HepG2 (cell line): ENCODE results near the gene TRIM3. TPM values are rescaled to one million over a fixed set of nuclear protein-coding genes. Genes with fewer than 3 reads are reported as not detected.

Experiments
- CBX5 ChIP-seq: sonication (generic); formaldehyde crosslinking; IDR thresholded peaks from 2 replicates; pipeline ENCODE4 v1.4.0; 2020; ENCODE audit warnings: missing genetic modification reagents, borderline replicate concordance
- GATAD2A ChIP-seq: IDR thresholded peaks from 2 replicates; pipeline ENCODE4 v1.6.1; 2016
- MYC ChIP-seq: sonication (generic); formaldehyde crosslinking; IDR thresholded peaks from 2 replicates; pipeline ENCODE4 v1.9.0; 2021; ENCODE audit warnings: missing genetic modification reagents, borderline replicate concordance
- POLR2A ChIP-seq, 2 experiments: IDR thresholded peaks; 2 replicates each; pipeline ENCODE4 v1.6.1; 2011; ENCODE audit warnings: low read depth in 2 of 2, low read length in 2 of 2, mild to moderate bottlenecking in 1 of 2, moderate library complexity in 1 of 2; ENCODE audit not compliant: insufficient read depth in 1 of 2
- SMAD3 ChIP-seq: sonication (generic); formaldehyde crosslinking; IDR thresholded peaks from 2 replicates; pipeline ENCODE4 v1.4.0; 2020; ENCODE audit warnings: missing genetic modification reagents
- ZNF670 ChIP-seq: sonication (generic); formaldehyde crosslinking; IDR thresholded peaks from 2 replicates; pipeline ENCODE4 v1.8.0; 2022; ENCODE audit warnings: mild to moderate bottlenecking, missing genetic modification reagents, borderline replicate concordance
- polyA plus RNA-seq, 8 experiments: library from polyadenylated mRNA; depleted of rRNA in 3 of 8; stranded (reverse) in 7 of 8; unstranded in 1 of 8; fragments of >200 nt; fragmentation: Illumina TruSeq in 4 of 8; extraction: Trizol in 4 of 8; gene quantifications; 2 replicates each; pipeline versions ENCODE4 v1.2.1 to v1.2.3, GENCODE V29; 2011 to 2016; ENCODE audit warnings: low read depth in 4 of 8, missing spikeins in 1 of 8, mixed read lengths in 1 of 8; ENCODE audit not compliant: insufficient read depth in 1 of 8
- total RNA-seq, 5 experiments: library from RNA; depleted of rRNA; stranded (reverse); fragments of >200 nt; fragmentation: Illumina TruSeq; extraction: Trizol; gene quantifications; 2 replicates each; pipeline ENCODE4 v1.2.3, GENCODE V29; 2016; ENCODE audit warnings: low read depth in 1 of 5
- TF ChIP-seq, protein P1 (sequence below): sonication (generic); formaldehyde crosslinking; IDR thresholded peaks from 2 replicates; pipeline ENCODE4 v1.4.0; 2020; ENCODE audit warnings: mild to moderate bottlenecking, missing genetic modification reagents
- TF ChIP-seq, protein P2 (sequence below): sonication (generic); formaldehyde crosslinking; IDR thresholded peaks from 2 replicates; pipeline ENCODE4 v1.8.1; 2023; ENCODE audit warnings: mild to moderate bottlenecking, missing genetic modification reagents
- TF ChIP-seq, protein P3 (sequence below): sonication (generic); formaldehyde crosslinking; IDR thresholded peaks from 2 replicates; pipeline ENCODE4 v1.5.1; 2020; ENCODE audit warnings: mild to moderate bottlenecking, moderate library complexity, missing genetic modification reagents
- TF ChIP-seq, protein P4 (sequence below): sonication (generic); formaldehyde crosslinking; IDR thresholded peaks from 2 replicates; pipeline ENCODE4 v1.4.0; 2020; ENCODE audit warnings: missing genetic modification reagents
- TF ChIP-seq, protein P5 (sequence below), 2 experiments: fragments of 450-650 bp in 1 of 2; sonication (generic) in 1 of 2; formaldehyde crosslinking in 1 of 2; IDR thresholded peaks; 2 replicates each; pipeline versions ENCODE4 v1.6.1 to v1.8.0; 2016 to 2022; ENCODE audit warnings: antibody characterized with exemption in 1 of 2, mild to moderate bottlenecking in 1 of 2, missing genetic modification reagents in 1 of 2

Gene TRIM3
- total and polyA plus RNA-seq, 2 of the 13 experiments (the other 11 are each of a cell fraction or from before 2014, with no cell fraction given), result 3.6 to 6.3 TPM

DNA sequence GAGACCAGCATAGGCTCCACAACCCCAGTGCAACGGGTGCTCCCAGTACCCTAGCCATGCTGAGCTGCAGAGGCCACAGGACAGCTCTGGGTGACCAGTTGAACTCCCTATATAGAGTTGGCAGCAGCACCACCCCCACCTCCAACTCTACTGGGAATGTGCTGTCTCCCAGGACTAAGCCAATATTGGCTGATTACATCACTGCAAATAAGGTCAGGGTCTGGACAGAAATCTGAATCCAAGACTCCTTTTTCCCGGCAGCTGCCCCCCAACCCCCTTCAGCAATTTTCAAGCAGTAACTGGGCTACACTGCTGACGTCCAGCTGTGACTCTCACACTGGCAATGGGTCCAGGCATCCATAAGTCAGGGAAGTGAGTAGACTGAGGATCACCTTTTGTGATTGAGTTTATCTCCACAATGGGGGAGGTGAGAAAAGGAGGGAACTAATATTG, 32.8 kb downstream of the TRIM3 start, which contains the start of gene HPX (continued):
- TF ChIP-seq, protein P1, sequence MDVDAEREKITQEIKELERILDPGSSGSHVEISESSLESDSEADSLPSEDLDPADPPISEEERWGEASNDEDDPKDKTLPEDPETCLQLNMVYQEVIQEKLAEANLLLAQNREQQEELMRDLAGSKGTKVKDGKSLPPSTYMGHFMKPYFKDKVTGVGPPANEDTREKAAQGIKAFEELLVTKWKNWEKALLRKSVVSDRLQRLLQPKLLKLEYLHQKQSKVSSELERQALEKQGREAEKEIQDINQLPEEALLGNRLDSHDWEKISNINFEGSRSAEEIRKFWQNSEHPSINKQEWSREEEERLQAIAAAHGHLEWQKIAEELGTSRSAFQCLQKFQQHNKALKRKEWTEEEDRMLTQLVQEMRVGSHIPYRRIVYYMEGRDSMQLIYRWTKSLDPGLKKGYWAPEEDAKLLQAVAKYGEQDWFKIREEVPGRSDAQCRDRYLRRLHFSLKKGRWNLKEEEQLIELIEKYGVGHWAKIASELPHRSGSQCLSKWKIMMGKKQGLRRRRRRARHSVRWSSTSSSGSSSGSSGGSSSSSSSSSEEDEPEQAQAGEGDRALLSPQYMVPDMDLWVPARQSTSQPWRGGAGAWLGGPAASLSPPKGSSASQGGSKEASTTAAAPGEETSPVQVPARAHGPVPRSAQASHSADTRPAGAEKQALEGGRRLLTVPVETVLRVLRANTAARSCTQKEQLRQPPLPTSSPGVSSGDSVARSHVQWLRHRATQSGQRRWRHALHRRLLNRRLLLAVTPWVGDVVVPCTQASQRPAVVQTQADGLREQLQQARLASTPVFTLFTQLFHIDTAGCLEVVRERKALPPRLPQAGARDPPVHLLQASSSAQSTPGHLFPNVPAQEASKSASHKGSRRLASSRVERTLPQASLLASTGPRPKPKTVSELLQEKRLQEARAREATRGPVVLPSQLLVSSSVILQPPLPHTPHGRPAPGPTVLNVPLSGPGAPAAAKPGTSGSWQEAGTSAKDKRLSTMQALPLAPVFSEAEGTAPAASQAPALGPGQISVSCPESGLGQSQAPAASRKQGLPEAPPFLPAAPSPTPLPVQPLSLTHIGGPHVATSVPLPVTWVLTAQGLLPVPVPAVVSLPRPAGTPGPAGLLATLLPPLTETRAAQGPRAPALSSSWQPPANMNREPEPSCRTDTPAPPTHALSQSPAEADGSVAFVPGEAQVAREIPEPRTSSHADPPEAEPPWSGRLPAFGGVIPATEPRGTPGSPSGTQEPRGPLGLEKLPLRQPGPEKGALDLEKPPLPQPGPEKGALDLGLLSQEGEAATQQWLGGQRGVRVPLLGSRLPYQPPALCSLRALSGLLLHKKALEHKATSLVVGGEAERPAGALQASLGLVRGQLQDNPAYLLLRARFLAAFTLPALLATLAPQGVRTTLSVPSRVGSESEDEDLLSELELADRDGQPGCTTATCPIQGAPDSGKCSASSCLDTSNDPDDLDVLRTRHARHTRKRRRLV, result no peak
- no peak for TF ChIP-seq ZNF670 (CRISPR knock-in tag)
- TF ChIP-seq SMAD3 (CRISPR knock-in tag), result 0 out of 2 replicates have a peak, but pooled peaks have one; percentile 25
- TF ChIP-seq GATAD2A (CRISPR knock-in tag), result peak; percentile 90
- TF ChIP-seq, protein P2, sequence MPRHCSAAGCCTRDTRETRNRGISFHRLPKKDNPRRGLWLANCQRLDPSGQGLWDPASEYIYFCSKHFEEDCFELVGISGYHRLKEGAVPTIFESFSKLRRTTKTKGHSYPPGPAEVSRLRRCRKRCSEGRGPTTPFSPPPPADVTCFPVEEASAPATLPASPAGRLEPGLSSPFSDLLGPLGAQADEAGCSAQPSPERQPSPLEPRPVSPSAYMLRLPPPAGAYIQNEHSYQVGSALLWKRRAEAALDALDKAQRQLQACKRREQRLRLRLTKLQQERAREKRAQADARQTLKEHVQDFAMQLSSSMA (CRISPR knock-in tag), result no peak
- TF ChIP-seq POLR2A (IDR thresholded peaks at IDR 0.05; ENCODE audit: insufficient read depth in 1 of 2, low read depth in 2 of 2, low read length in 2 of 2), result peak in 1 of 2 experiments; percentile 57; a peak in 1 of 4 replicates
- TF ChIP-seq CBX5 (CRISPR knock-in tag), result 0 out of 2 replicates have a peak, but pooled peaks have one; percentile 57
- no peak for TF ChIP-seq MYC (CRISPR knock-in tag)
- TF ChIP-seq, protein P3, sequence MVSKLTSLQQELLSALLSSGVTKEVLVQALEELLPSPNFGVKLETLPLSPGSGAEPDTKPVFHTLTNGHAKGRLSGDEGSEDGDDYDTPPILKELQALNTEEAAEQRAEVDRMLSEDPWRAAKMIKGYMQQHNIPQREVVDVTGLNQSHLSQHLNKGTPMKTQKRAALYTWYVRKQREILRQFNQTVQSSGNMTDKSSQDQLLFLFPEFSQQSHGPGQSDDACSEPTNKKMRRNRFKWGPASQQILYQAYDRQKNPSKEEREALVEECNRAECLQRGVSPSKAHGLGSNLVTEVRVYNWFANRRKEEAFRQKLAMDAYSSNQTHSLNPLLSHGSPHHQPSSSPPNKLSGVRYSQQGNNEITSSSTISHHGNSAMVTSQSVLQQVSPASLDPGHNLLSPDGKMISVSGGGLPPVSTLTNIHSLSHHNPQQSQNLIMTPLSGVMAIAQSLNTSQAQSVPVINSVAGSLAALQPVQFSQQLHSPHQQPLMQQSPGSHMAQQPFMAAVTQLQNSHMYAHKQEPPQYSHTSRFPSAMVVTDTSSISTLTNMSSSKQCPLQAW (CRISPR knock-in tag), result no peak
- TF ChIP-seq, protein P4, sequence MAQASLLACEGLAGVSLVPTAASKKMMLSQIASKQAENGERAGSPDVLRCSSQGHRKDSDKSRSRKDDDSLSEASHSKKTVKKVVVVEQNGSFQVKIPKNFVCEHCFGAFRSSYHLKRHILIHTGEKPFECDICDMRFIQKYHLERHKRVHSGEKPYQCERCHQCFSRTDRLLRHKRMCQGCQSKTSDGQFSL (CRISPR knock-in tag), result no peak
- TF ChIP-seq, protein P5, sequence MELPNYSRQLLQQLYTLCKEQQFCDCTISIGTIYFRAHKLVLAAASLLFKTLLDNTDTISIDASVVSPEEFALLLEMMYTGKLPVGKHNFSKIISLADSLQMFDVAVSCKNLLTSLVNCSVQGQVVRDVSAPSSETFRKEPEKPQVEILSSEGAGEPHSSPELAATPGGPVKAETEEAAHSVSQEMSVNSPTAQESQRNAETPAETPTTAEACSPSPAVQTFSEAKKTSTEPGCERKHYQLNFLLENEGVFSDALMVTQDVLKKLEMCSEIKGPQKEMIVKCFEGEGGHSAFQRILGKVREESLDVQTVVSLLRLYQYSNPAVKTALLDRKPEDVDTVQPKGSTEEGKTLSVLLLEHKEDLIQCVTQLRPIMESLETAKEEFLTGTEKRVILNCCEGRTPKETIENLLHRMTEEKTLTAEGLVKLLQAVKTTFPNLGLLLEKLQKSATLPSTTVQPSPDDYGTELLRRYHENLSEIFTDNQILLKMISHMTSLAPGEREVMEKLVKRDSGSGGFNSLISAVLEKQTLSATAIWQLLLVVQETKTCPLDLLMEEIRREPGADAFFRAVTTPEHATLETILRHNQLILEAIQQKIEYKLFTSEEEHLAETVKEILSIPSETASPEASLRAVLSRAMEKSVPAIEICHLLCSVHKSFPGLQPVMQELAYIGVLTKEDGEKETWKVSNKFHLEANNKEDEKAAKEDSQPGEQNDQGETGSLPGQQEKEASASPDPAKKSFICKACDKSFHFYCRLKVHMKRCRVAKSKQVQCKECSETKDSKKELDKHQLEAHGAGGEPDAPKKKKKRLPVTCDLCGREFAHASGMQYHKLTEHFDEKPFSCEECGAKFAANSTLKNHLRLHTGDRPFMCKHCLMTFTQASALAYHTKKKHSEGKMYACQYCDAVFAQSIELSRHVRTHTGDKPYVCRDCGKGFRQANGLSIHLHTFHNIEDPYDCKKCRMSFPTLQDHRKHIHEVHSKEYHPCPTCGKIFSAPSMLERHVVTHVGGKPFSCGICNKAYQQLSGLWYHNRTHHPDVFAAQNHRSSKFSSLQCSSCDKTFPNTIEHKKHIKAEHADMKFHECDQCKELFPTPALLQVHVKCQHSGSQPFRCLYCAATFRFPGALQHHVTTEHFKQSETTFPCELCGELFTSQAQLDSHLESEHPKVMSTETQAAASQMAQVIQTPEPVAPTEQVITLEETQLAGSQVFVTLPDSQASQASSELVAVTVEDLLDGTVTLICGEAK (IDR thresholded peaks at IDR 0.05), result no peak
- TF ChIP-seq, protein P5 (CRISPR knock-in tag; IDR thresholded peaks at IDR 0.05), result no peak
